HG03280 (cell line): ENCODE results near the gene WNT3A.
A peak's percentile ranks its signal among the peaks of the same experiment; 100 is the strongest.

Experiments
- ATAC-seq: cut with Tn5 transposase; IDR thresholded peaks from one replicate; pipeline ENCODE4 v1.9.1; 2021; ENCODE audit warnings: mild to moderate bottlenecking, moderate library complexity; ENCODE audit not compliant: unreplicated experiment

Gene WNT3A

DNA sequence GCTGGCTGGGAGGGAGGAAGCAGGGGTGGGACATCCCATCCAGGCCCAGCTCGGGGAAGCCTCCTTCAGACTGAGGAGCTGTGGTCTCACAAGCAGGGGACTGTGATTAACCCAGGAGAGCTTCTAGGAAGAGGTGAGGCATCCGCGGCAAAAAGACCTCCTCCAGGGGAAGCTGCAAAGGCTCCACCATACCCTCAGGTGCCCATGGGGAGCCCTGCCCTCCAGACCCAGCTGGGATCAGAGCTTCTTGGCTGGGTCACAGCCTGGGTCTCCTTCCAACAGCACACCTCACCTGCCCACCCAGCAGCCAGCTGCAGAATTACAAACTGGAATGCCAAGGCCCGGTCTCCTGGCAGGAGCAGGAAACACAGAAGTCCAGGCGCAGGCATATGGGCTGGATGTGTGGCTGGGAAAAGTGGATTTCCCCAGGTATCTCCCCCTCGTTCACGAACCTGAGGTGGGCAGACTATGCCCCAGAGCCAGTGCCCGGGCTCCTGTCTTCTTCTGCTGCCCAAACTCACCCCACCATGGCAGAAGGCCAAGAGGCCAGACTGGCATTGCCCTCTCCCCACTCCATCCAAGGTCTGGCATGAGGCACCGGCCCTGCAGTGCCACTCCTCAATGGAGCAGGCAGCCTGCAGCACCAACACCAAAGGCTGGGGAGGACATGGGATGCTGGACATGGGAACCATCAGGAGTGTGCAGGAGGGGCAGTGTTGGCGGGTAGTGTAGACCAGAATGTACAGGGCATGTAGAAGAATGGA, 60.3 kb downstream of the WNT3A start:
- ATAC-seq: no peak

DNA sequence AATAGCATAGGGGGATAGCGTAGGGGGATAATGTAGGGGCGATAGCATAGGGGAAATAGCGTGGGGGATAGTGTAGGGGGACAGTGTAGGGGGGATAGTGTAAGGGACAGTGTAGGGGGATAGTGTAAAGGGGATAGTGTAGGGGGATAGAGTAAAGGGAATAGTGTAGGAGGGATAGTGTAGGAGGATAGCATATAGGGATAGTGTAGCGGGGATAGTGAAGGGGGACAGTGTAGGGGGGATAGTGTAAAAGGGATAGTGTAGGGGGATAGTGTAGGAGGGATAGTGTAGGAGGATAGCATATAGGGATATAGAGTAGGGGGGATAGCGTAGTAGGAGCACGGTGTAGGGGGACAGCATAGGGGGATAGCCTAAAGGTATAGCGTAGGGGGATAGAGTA, 61.6 kb downstream of the WNT3A start:
- ATAC-seq: no peak

DNA sequence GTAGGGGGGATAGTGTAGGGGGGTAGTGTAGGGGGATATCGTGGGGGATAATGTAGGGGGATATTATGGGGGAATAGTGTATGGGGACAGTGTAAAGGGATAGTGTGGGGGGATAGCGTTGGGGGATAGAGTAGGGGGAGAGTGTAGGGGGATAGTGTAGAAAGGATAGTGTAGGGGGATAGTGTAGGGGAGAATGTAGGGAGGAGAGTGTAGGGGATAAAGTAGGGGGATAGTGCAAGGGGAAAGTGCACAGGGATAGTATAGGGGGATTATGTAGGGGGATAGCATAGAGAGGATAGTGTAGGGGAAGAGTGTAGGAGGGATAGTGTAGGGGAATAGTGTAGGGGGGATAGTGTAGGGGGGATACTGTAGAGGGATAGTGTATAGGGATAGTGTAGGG, 63.4 kb downstream of the WNT3A start:
- ATAC-seq: no peak

DNA sequence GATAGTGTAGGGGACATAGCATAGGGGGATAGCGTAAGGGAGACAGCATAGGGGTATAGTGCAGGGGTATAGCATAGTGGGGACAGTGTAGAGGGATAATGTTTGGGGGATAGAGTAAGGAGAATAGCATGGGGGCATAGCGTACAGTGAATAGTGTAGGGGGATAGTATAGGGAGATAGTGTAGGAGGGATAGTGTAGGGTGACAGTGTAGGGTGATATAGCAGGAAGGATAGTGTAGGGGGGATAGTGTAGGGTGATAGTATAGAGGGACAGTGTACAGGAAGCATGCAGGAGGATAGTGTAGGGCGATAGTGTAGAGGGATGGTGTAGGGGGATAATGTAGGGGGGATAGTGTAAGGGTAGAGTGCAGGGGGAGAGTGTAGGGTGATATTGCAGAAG, 64.1 kb downstream of the WNT3A start:
- no peak for ATAC-seq

DNA sequence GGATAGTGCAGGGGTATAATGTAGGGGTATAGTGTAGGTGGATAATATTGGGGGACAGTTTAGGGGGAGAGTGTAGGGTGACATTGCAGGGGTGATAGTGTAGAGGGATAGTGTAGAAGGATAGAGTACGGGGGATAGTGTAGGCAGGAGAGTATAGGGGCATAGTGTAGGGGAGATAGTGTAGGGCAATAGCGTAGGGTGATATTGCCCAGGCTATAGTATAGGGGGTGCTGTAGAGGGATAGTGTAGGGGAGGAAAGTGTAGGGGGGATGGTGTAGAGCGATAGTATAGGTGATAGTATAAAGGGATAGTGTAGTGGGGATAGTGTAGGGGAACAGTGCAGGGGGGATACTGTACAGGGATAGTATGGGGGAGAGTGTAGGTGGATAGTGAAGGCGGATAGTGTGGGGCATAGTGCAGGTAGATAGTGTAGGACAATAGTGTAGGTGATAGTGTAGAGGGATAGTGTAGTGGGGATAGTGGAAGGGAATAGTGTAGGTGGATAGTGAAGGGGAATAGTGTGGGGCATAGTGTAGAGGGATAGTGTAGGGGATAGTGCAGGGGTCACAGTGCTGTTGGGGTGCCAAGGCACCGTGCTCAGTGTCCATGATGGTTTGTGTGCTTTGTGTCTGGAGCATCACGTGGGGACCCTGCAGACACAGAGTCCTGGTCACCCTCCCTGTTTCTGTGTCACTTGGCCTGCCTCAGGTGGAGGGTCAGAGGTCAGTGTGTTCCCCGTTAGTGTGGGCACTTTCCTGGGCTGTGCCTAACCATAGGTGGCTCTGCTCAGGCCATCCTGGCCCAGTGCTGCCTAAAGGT, 65.2 kb downstream of the WNT3A start:
- ATAC-seq: no peak

DNA sequence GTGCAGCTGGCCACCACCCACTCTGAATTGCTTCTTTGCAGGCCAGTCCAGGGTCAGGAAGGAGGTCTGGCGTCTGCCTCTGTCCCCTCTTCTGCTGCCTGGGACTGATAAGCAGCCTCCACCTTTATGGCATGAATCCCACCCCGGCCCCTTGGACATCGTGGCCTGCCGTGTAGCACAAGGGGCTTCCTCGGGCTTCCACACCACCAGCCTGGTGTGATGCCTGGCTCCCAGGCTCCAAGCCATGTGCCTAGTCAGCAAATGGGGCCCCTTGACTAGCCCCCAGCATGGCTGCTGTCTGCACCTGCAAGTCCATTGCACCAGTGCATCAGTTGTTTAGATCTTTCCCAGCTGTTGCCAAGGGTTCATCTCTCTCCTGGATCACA, 65.9 kb downstream of the WNT3A start:
- ATAC-seq: no peak

DNA sequence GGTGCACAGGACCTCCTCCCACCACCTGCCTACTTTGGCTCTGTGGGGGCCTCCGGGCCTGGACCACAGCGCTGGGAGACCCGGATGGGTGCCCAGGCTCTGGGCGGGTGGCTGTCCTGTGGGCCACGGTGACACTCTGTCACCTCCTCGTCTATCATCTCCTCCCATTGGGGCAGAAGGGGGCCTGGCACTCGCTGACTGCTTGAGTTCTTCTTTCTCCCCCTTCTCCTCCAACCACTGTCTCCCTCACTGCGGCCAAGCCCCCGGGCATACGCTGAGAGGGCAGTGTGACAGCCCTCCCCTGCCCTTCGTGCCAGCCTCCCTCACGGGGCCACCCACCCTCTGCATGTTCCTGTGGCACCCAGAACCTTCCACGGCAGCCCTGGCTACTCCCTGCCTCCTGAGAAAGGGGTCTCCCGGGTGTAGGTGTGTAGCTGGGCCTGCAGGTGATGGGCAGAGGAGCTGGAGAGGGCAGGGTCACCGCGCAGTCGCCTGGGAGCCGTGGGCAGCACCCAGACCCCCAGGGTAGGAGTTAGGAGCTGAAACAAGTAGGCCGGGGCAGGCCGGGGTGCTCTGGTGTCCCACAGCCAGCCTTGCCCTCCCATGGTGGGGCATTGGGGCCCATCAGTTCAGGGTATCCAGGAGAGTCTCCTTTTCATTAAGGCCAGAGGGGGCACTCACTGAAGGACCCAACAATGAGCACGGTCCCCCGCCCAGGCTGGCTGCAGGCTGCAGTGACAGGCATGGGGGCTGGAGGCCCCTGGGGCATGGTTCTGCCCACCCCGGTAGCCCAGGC, 66.5 kb downstream of the WNT3A start:
- ATAC-seq: no peak

DNA sequence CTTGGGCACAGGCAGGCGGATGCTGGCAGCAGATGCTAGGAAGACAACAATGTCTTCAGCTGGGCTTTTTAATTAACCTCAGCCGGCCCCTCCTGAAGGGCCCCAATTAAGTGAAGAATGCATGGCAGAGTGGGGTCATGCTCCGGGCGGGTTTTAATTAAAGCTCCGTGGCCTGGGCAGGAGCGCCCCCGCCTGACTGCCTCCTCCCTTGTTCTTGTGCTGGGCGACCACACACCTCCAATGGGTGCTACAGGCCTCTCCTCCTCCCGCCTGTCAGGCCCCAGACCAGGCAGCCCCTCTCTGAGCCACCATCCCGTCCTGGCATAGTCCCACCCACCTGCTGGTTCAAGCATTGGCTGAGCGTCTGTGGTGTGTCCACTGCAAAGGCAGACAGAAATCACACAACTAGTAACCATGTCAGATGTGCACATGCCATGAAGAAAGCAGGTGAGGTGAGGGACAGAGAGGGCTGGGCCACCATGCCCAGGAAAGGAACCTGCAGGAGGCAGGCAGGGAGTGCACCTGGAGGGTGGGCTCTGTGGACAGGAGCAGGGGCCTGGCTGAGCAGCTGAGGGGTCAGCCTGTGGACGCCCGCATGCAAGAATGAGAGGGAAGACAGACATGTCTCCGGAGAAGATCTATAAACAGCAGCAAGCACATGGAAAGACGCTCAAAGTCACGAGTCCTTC, 67.2 kb downstream of the WNT3A start:
- ATAC-seq: no peak

DNA sequence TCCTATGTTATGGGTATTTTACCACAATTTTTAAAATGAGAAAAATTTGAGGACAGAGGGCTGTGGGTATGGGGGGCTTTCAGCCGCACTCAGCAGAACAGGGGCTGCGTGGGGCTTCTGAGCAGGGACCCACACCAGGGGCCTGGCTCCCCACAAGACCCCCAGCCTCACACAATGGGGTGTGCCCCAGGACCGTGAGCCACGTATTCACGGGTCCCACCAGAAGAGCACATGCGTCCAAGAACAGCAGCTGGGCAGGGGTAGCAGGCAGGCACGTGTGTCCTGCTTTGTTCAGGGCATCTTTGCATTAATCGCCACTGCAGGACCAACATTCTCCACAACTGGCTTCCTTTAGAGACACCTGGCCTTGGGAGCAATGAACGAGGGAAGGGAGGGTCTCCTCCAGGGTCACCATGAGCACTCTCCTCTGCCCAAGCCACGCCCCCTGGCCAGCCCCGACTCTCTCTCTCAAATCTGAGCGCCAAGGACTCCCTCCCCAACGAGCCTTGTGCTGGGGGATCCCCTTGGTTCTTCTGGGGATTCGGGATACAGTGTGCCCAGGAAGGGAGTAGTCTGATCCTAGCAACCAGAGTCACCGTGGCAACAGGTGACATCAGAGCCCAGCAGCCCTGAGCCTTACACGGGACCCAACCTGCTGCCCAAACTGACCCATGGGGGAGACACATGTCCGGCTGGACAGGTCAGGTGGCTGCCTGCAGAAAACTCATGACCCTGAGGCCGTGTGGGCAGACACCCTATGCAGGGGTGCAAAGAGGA, 68.3 kb downstream of the WNT3A start:
- ATAC-seq: no peak

DNA sequence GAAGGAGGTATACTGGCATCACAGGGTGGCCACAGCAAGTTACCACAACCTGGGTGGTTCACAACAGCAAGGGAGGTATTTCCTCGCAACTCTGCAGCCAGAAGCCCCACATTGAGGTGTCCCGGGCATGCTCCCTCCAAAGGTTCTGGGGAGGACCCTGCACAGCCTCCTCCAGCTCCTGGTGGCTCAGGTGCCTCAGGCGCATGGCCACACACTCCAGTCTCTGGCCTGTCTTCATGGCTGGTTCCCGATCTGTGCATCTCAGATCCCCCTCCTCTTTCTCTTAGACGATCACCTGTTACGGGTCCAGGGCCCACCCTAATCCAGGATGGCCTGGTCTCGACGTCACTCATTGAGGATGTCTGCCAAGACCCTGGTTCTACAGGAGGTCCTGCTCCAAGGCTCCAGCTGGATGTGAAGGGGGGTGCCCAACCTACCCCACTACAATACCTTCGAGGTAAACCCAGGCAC, 69.0 kb downstream of the WNT3A start:
- ATAC-seq: no peak

DNA sequence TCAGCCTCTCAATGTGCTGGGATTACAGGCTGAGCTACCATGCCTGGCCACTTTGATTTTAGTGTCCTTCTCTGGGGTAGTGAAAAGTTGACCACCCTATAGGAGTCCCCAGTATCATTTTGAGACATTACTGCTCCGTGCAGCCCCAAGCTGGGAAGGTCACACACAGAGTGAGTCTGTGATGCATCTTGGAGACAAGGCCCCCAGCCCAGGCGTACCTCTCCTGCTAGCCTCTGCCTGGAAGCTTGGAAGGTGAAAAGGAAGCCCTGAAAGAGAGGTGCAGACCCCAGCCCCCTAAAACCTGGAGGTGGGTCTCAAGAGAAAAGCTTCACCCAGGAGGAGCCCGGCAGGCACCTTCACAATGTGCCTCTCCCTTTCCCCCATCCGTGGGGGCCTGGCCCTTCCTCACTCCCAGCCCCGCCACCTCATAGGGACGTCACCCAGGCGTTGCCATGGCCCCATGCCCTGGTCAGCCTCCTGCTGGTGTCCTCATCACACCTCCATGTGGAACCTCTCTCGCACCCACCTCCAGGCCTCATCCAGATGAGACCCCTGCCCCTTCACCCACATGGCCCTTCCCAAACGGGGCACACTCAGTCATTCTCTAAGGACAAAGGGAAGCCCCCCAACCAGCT, 70.1 kb downstream of the WNT3A start:
- ATAC-seq: no peak

DNA sequence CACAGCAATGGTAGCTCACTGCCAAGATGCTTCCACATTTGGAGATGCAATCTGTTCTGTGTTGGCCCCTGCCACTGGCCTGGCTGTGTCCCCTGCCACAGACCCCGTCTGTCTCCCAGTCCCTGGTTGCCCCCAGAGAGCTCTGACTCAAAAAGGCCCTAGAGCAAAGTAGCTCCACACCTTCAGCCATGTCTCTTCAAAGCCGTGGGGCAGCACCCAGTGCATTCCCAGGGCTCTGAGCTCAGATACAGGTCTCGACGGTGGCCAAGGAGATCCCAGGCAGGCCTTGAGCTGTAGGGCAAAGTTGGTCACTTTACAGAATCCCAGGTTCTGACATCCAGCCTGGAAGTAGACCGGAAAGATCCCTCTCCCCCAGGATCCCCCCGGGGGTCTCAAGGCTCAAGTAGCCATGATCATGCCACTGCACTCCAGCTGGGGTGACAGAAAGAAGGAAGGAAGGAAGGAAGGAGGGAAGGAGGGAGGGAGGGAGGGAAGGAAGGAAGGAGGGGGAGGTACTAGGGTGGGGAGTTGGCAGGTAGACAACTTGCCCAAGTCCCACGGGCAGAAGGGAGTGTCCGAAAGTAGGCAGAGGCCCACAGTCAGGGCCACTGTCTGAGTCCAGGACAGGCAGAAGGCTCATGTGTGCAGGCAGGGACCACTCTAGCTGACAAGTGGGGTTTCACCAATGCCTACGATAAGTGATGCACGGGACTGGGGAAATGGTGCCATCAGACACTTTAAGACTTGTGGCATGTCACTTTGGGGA, 71.0 kb downstream of the WNT3A start:
- ATAC-seq: no peak

DNA sequence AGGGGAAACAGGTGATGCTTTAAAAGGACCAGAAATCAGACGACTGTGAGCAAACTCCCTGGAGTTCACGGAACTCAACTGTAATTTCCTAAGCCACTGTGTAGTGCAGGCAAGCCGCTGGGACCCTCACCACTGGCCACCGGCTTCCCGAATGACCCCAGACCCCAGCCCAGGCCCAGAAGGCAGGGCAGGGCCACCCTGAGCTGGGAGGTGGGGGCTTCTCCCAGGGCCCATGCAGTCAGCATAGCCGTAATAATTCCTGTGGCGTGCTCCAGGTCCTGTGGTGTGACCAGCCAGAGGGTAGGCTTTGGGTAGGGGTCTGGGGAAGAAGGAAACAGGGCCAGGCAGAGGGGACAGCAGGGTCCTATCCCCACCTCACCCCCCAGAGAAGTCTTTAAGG, 72.2 kb downstream of the WNT3A start:
- no peak for ATAC-seq

DNA sequence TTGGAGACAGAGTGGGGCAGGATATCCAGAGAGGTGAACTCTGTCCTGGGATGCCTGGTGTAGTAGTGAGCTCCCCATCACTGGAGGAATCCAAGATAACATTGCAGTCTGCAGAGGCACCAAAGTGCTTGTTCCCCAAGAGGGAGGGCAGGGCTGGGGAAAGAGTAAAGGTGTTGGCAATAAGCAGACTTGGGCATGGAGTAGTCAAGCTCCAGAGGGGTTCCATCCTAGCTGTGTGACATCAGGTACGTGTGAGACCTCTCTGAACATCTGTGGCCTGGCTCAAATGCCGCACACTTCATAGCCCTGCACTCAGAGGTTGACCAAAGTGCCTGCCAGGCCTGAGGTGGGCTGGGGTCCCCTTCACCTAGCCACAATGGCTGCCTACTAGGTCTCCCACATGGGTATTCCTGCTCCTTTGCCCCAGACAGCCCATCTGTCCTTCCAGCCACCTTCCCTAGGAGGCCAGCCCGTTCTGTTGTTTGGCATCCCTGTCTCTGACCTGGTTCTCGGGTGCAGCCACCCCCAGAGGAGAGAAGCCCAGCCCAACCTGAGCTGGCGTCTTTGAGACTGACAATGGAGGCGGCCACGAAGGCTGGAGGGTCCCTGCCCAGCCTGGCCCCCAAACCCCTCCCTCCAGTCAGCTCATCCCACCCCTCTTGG, 72.9 kb downstream of the WNT3A start:
- ATAC-seq: no peak

DNA sequence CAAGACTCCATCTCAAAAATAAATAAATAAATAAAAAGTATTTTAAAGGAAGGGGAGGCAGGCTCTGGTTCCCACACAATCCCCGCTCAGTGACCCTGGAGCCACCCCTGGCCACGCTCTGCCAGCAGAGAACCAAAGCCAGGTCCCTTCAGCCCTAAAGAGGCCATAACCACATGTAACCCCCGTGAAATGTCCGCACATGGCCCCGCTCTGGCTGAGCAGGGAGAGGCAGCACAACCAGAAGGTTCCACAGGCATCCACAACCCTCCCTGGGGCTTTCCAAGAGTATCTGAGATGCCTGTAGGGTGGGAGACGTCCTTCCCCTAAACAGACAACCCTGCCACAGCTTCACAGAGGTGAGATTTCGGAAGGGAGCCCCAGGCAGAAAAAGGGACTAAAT, 74.3 kb downstream of the WNT3A start:
- ATAC-seq: no peak

DNA sequence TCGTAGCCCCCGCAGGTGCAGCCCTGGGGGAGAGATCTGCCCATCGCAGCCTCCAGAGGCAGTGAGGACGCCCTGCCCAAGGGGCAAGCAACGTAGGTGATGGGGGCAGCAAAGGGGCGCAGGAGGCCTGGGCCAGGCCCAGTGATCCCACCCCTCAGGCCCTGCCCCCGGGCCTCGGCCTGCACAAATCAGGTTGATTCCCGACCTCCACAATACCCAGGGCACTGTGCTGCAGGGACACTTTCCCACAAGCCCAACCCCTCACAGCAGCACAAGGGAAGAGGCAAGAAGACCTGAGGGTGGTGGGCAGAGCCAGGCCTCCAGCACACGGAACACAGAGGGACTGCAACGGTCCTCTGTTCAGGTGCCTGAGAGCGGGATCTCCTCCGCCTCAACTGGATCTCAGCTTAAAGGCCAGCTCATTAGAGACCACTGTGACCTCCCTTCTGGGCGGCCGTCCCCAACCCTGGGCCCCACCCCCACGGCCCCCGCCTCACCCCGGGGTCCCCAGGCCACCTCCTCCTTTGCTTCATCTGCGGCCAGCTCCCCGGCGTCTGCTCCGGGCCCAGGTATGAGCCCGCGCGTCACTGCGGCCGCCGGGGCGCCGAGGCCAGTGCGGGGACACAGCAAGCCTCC, 74.9 kb downstream of the WNT3A start:
- peak; percentile 4 for ATAC-seq

DNA sequence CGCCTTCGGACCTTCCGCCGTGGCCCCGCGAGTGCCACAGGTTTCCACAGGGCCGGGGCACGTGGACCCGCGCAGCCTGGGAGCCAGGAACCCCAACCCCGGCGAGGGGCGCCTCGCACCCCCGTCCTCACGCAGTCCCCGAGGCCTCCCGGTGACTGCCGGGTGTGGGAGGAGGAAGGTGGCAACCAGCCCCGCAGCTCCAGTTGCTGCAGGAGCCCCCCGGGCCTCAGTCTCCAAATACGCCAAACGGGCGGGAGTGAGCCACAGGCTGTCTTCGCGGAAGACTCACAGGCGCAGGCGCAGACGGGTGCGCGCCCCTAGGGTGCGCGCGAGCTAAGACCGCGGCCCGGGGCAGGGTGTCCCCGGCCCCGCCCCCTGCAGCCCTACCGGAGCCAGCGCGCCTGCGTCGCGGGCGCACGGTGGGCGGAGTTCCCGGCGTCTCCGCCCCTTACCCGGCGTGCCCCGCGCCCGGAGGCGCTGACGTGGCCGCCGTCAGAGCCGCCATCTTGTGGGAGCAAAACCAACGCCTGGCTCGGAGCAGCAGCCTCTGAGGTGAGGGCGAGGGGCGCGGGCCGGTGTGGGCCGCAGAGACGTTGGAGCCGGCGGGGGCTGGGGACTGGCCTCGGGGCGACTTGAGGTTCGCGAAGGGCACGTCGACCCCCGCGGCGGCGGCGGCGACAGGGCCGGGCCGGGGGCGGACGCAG, 75.6 kb downstream of the WNT3A start, which contains the start of gene ARF1:
Gene ARF1 (plus strand): TSS at position 495 of the 704 bp plus-strand sequence. CDS start 14,407 bp downstream, outside the sequence.
- peak; percentile 82 for ATAC-seq
